ENCODE results near the gene AKT3.

AKT3 gene

GRCh38 chr1:243471754-243472745 is 378.0 kb downstream of the AKT3 start:
- FAIRE-seq (peak; percentile 47), DNase-seq (ENCODE audit: insufficient read length, low spot score) (no peak)
- TF ChIP-seq POLR2A (IDR thresholded peaks at IDR 0.05; ENCODE audit: low read depth, low read length), result no peak
- TF ChIP-seq SPI1 (IDR thresholded peaks at IDR 0.05; ENCODE audit: low read depth, low read length), result peak; percentile 86
- no peak for TF ChIP-seq PAX5 (IDR thresholded peaks at IDR 0.05; ENCODE audit: insufficient read depth, low read length, severe bottlenecking)
- no peak for TF ChIP-seq POLR2AphosphoS5 (IDR thresholded peaks at IDR 0.05; ENCODE audit: low read depth, low read length)
- no peak for TF ChIP-seq TAF1 (IDR thresholded peaks at IDR 0.05; ENCODE audit: low read depth, low read length)
- peak; percentile 25; the same call in 1 of the 2 replicates for TF ChIP-seq POU2F2 (IDR thresholded peaks at IDR 0.05; ENCODE audit: low read depth, low read length)

- DNase-seq (ENCODE audit: insufficient read length, low spot score) (no peak), FAIRE-seq (no peak)
- TF ChIP-seq POLR2AphosphoS5 (IDR thresholded peaks at IDR 0.05; ENCODE audit: low read depth, low read length) (no peak), POU2F2 (IDR thresholded peaks at IDR 0.05; ENCODE audit: low read depth, low read length) (no peak), SPI1 (IDR thresholded peaks at IDR 0.05; ENCODE audit: low read depth, low read length) (no peak), TAF1 (IDR thresholded peaks at IDR 0.05; ENCODE audit: low read depth, low read length) (no peak), POLR2A (IDR thresholded peaks at IDR 0.05; ENCODE audit: low read depth, low read length) (no peak), PAX5 (IDR thresholded peaks at IDR 0.05; ENCODE audit: insufficient read depth, low read length, severe bottlenecking) (no peak)
Observed at GRCh38 chr1:243471026-243471685, 378.9 kb downstream of the AKT3 start.

- TF ChIP-seq PAX5 (IDR thresholded peaks at IDR 0.05; ENCODE audit: insufficient read depth, low read length, severe bottlenecking), result no peak
- no peak for TF ChIP-seq POLR2AphosphoS5 (IDR thresholded peaks at IDR 0.05; ENCODE audit: low read depth, low read length)
- no peak for TF ChIP-seq POLR2A (IDR thresholded peaks at IDR 0.05; ENCODE audit: low read depth, low read length)
- no peak for TF ChIP-seq POU2F2 (IDR thresholded peaks at IDR 0.05; ENCODE audit: low read depth, low read length)
- TF ChIP-seq TAF1 (IDR thresholded peaks at IDR 0.05; ENCODE audit: low read depth, low read length), result no peak
- TF ChIP-seq SPI1 (IDR thresholded peaks at IDR 0.05; ENCODE audit: low read depth, low read length), result no peak
- DNase-seq (ENCODE audit: insufficient read length, low spot score) (no peak), FAIRE-seq (no peak)
Observed at GRCh38 chr1:243470502-243470901, 379.5 kb downstream of the AKT3 start.

- DNase-seq (ENCODE audit: insufficient read length, low spot score) (no peak), FAIRE-seq (no peak)
- TF ChIP-seq POU2F2 (IDR thresholded peaks at IDR 0.05; ENCODE audit: low read depth, low read length) (no peak), TAF1 (IDR thresholded peaks at IDR 0.05; ENCODE audit: low read depth, low read length) (no peak), PAX5 (IDR thresholded peaks at IDR 0.05; ENCODE audit: insufficient read depth, low read length, severe bottlenecking) (no peak), POLR2AphosphoS5 (IDR thresholded peaks at IDR 0.05; ENCODE audit: low read depth, low read length) (no peak), SPI1 (IDR thresholded peaks at IDR 0.05; ENCODE audit: low read depth, low read length) (no peak), POLR2A (IDR thresholded peaks at IDR 0.05; ENCODE audit: low read depth, low read length) (no peak)
Observed at GRCh38 chr1:243469497-243469896, 380.5 kb downstream of the AKT3 start.

GRCh38 chr1:243465738-243466137 is 384.3 kb downstream of the AKT3 start:
- TF ChIP-seq POU2F2 (IDR thresholded peaks at IDR 0.05; ENCODE audit: low read depth, low read length) (no peak), POLR2AphosphoS5 (IDR thresholded peaks at IDR 0.05; ENCODE audit: low read depth, low read length) (no peak), TAF1 (IDR thresholded peaks at IDR 0.05; ENCODE audit: low read depth, low read length) (no peak), PAX5 (IDR thresholded peaks at IDR 0.05; ENCODE audit: insufficient read depth, low read length, severe bottlenecking) (no peak), SPI1 (IDR thresholded peaks at IDR 0.05; ENCODE audit: low read depth, low read length) (no peak), POLR2A (IDR thresholded peaks at IDR 0.05; ENCODE audit: low read depth, low read length) (no peak)
- DNase-seq (ENCODE audit: insufficient read length, low spot score) (no peak), FAIRE-seq (no peak)

- TF ChIP-seq SPI1 (IDR thresholded peaks at IDR 0.05; ENCODE audit: low read depth, low read length) (no peak), POLR2AphosphoS5 (IDR thresholded peaks at IDR 0.05; ENCODE audit: low read depth, low read length) (no peak), POU2F2 (IDR thresholded peaks at IDR 0.05; ENCODE audit: low read depth, low read length) (no peak), PAX5 (IDR thresholded peaks at IDR 0.05; ENCODE audit: insufficient read depth, low read length, severe bottlenecking) (no peak), TAF1 (IDR thresholded peaks at IDR 0.05; ENCODE audit: low read depth, low read length) (no peak), POLR2A (IDR thresholded peaks at IDR 0.05; ENCODE audit: low read depth, low read length) (no peak)
- no peak for DNase-seq (ENCODE audit: insufficient read length, low spot score)
- no peak for FAIRE-seq
Observed at GRCh38 chr1:243465081-243465480, 385.0 kb downstream of the AKT3 start.

GRCh38 chr1:243462929-243463697 is 386.9 kb downstream of the AKT3 start:
- TF ChIP-seq POU2F2 (IDR thresholded peaks at IDR 0.05; ENCODE audit: low read depth, low read length) (no peak), PAX5 (IDR thresholded peaks at IDR 0.05; ENCODE audit: insufficient read depth, low read length, severe bottlenecking) (no peak), TAF1 (IDR thresholded peaks at IDR 0.05; ENCODE audit: low read depth, low read length) (no peak), SPI1 (IDR thresholded peaks at IDR 0.05; ENCODE audit: low read depth, low read length) (no peak), POLR2A (IDR thresholded peaks at IDR 0.05; ENCODE audit: low read depth, low read length) (no peak), POLR2AphosphoS5 (IDR thresholded peaks at IDR 0.05; ENCODE audit: low read depth, low read length) (no peak)
- FAIRE-seq (no peak), DNase-seq (ENCODE audit: insufficient read length, low spot score) (no peak)

- no peak for FAIRE-seq
- TF ChIP-seq POLR2AphosphoS5 (IDR thresholded peaks at IDR 0.05; ENCODE audit: low read depth, low read length) (no peak), POLR2A (IDR thresholded peaks at IDR 0.05; ENCODE audit: low read depth, low read length) (no peak), PAX5 (IDR thresholded peaks at IDR 0.05; ENCODE audit: insufficient read depth, low read length, severe bottlenecking) (no peak), POU2F2 (IDR thresholded peaks at IDR 0.05; ENCODE audit: low read depth, low read length) (no peak), SPI1 (IDR thresholded peaks at IDR 0.05; ENCODE audit: low read depth, low read length) (no peak), TAF1 (IDR thresholded peaks at IDR 0.05; ENCODE audit: low read depth, low read length) (no peak)
- DNase-seq (ENCODE audit: insufficient read length, low spot score), result no peak
Observed at GRCh38 chr1:243461700-243462099, 388.3 kb downstream of the AKT3 start.

Measured in GM12891 (cell line).